Mucosa of descending colon (tissue), 3 donors: ENCODE measurements around the gene RNU7-1. TPM values are rescaled to one million over a fixed set of nuclear protein-coding genes. Genes with fewer than 3 reads are reported as not detected.

Experiments
- ATAC-seq: fragments of 200-7000 bp; cut with Tn5 transposase; one replicate; pipeline ENCODE4 v1.9.1; 2020; ENCODE audit warnings: mild to moderate bottlenecking, moderate library complexity
- DNase-seq, 3 donors: peaks; one replicate each; pipeline ENCODE4 v3.0.0-alpha.2; 2020
- H3K36me3 ChIP-seq: fragments of 200-600 bp; one replicate; pipeline ENCODE4 v1.8.0; 2021; ENCODE audit warnings: low read depth, mild to moderate bottlenecking
- H3K4me1 ChIP-seq: fragments of 200-600 bp; one replicate; pipeline ENCODE4 v1.8.0; 2021; ENCODE audit warnings: low read depth, mild to moderate bottlenecking
- H3K4me3 ChIP-seq: fragments of 200-600 bp; one replicate; pipeline ENCODE4 v1.8.0; 2021; ENCODE audit warnings: mild to moderate bottlenecking
- H3K9me3 ChIP-seq: fragments of 200-600 bp; one replicate; pipeline ENCODE4 v1.8.0; 2021; ENCODE audit warnings: mild to moderate bottlenecking
- intact Hi-C, 2 donors: fragments of 100-400 bp; cut with DNase I in 1 of 2; cut with micrococcal nuclease in 1 of 2; formaldehyde crosslinking; loops; one replicate each; pipeline versions ENCODE4 v1.11.0 to v1.11.1; 2022; cut with DNase I, micrococcal nuclease
- total RNA-seq, 3 donors: library from RNA; stranded (reverse); fragmentation: NEBNext Ultra II Directional in 2 of 3; extraction: Animal tissue kit (Norgen Biotek cat#: 25700) in 2 of 3; gene quantifications; one replicate each; pipeline versions ENCODE4 v1.2.1 to v1.2.4, GENCODE V29; 2021 to 2023
- TF ChIP-seq, protein P1 (sequence below): fragments of 200-600 bp; IDR thresholded peaks from one replicate; pipeline ENCODE4 v1.8.0; 2022; ENCODE audit warnings: antibody characterized with exemption, mild to moderate bottlenecking
- donor health status: DM: no; HTN: no; CAD: no; lungs with moderate emphysema.
- donor health status: DM: no; HTN: no; CAD: no.
- donor health status: DM: no; HTN: yes; CAD: no.

Gene RNU7-1
- total RNA-seq, 3 donors from 2014 or later = not detected

GRCh38 chr12:6952121-6952862, 8.7 kb downstream of the RNU7-1 start:
- ATAC-seq (no peak), DNase-seq (peak in 2 of 3 donors; percentile 36 to 58)
- TF ChIP-seq, protein P1, sequence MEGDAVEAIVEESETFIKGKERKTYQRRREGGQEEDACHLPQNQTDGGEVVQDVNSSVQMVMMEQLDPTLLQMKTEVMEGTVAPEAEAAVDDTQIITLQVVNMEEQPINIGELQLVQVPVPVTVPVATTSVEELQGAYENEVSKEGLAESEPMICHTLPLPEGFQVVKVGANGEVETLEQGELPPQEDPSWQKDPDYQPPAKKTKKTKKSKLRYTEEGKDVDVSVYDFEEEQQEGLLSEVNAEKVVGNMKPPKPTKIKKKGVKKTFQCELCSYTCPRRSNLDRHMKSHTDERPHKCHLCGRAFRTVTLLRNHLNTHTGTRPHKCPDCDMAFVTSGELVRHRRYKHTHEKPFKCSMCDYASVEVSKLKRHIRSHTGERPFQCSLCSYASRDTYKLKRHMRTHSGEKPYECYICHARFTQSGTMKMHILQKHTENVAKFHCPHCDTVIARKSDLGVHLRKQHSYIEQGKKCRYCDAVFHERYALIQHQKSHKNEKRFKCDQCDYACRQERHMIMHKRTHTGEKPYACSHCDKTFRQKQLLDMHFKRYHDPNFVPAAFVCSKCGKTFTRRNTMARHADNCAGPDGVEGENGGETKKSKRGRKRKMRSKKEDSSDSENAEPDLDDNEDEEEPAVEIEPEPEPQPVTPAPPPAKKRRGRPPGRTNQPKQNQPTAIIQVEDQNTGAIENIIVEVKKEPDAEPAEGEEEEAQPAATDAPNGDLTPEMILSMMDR = no peak
- Histone ChIP-seq H3K36me3 (no peaks in the 10 kb centered on the region), H3K9me3 (no peaks in the 10 kb centered on the region), H3K4me1 (peaks cover 16% of the 10 kb centered on the region), H3K4me3 (no peak overlapping the region)
- intact Hi-C loops = no loop called here

GRCh38 chr12:6952863-6953441, 9.3 kb downstream of the RNU7-1 start:
- Histone ChIP-seq H3K4me1 (peaks cover 16% of the 10 kb centered on the region), H3K36me3 (no peaks in the 10 kb centered on the region), H3K9me3 (no peaks in the 10 kb centered on the region), H3K4me3 (no peak overlapping the region)
- TF ChIP-seq, protein P1 = no peak
- no peak for ATAC-seq
- peak in 1 of 3 donors; percentile 49 for DNase-seq
- intact Hi-C loops = no loop called here

DNA sequence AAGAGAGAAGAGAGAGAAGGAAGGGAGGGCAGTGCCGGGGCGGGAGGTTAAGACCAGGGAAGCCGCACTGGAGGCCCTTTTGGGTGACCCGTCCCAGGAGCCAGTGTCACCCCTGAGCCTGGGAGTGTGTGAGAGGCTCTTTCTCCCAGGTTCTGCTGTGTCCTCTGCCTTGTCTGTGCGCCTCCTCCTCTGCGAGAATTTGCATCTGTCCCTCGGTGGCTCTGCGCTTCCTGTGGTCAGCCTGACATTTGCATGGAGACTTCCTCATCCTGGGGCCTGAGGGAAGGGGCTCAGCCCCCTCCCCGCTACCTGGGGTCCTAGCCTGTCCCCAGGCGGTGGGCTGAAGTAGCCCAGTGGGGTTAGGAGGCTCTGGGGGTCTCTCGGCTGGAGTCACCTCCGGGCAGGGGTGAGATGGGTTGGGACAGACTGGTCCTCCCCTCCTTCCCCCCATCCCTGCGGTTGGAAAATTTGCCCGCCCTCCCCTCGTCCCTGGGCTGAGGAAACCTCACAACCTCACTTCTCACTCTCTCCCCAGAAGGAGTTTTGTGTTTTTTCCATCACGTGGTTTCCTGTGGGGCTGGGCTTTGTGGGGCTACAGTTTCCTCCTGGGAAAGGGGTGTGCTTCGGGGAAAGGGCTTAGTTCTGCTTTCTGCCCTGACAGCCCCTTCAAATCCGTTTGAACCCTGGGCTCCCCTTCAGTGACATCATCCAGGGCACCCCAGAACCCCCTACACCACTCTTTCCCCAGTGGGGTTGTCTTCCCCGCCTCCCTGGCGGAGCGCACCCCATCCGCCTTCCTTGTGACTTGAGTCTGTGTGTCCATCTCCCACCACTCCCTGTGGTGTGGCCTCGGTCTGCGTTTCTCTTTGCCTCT, 10.1 kb downstream of the RNU7-1 start:
- intact Hi-C loops = no loop called here
- TF ChIP-seq, protein P1 = no peak
- H3K9me3 ChIP-seq = no peaks in the 10 kb centered on the region
- no peaks in the 10 kb centered on the region for H3K36me3 ChIP-seq
- DNase-seq (peak; percentile 66 to 83 (median 67)), ATAC-seq (peak; percentile 52)
- peaks cover 16% of the 10 kb centered on the region for H3K4me1 ChIP-seq
- H3K4me3 ChIP-seq = no peak overlapping the region

DNA sequence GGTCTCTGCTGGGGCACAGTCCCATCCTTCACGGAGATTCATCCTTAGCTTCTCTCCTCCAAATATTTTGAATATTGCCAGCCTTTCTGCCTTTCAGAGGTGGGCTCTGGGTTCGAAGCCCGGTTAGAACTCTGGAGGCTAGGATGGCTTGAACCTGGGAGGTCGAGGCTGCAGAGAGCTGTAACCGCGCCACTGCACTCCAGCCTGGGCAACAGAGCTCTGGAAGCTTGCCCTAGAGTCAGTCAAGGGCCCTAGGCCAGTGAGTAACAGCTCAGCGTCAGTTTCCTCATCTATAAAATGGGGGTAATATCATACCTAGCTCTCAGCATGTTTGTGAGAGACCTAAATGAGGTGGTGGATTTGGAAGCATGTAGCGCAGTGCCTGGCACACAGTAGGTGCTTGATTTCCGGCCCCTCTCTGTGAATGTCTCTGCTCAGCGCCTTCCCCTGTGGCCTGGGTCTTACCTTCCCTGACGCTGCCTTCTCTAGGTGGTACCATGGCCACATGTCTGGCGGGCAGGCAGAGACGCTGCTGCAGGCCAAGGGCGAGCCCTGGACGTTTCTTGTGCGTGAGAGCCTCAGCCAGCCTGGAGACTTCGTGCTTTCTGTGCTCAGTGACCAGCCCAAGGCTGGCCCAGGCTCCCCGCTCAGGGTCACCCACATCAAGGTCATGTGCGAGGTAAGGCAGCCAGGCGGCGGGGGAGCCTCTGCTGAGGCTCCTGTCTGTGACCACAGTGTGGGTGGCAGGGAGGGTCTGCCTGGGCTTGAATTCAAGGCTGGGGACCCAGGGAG, 10.9 kb downstream of the RNU7-1 start:
- Histone ChIP-seq H3K4me3 (no peak overlapping the region), H3K36me3 (no peaks in the 10 kb centered on the region), H3K4me1 (peaks cover 14% of the 10 kb centered on the region), H3K9me3 (no peaks in the 10 kb centered on the region)
- intact Hi-C loops = no loop called here
- TF ChIP-seq, protein P1 = no peak
- DNase-seq (peak in 1 of 3 donors; percentile 22), ATAC-seq (no peak)
